HT1080 (cell line): ENCODE results near the gene ITGB5. TPM values are rescaled to one million over a fixed set of nuclear protein-coding genes. Genes with fewer than 3 reads are reported as not detected.
A peak's percentile ranks its signal among the peaks of the same experiment; 100 is the strongest.

Experiments
- DNase-seq: peaks from one replicate; pipeline ENCODE4 v3.0.0-alpha.2; 2015; ENCODE audit warnings: low read depth
- total RNA-seq: library from RNA; depleted of rRNA; stranded (reverse); fragments of >200 nt; shearing (Covaris generic); gene quantifications from 2 replicates; pipeline ENCODE4 v1.2.3, GENCODE V29; 2014

ITGB5 gene
- total RNA-seq, 1 experiment from 2014 or later: 185 TPM

DNA sequence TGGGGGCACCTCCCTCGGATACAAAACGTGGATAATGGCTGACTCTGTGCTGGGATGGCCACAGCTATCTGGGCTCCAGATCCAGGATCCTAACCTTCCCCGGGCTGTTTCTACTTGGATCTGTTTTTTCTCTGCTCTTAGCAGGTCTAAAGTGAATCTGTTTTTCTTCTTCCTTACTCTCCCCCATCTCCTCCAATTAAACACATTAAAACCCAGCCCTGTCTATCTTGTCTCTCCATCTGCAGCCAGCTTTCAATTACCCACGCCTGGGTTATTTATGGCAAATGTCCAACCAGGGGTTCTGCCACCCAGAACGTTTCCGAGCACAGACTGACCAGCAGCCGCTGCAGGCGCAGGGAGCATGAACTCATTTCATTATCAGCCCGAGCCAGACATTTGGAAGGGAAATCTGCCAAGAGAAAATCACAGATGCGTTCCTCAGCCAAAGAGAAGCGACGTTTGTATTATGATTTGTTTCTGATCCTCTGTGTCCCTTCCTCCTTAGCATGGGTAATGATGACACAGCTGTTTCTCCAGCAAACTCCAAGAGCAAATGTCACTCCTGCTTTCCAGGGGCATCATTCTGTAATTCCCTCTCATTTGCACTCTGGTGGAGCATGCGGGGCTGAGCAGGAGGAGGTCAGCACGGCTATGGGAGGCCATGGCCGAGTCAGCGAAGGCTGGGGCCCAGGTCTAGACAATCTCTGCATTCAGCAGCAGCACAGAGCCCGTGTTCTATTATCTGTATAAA lies 114.9 kb downstream of the ITGB5 start:
- DNase-seq: no peak

DNA sequence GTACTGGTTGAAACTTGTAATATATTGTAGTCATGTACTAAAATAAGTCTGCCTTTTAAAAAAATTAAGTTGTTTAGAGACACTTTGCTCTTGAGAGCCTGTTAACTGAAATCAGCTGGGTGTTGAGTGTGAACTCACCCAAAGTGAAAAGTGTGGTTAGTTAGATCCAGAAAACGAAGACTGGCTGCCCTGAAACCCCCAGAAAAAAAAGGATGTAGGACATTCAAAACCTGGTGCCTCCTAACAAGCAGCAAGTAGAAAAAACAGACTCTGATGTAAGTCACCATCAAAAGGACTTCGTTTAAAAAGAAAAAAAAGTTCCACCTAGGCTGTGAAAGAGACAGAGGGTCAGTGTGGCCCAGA lies 116.1 kb downstream of the ITGB5 start:
- DNase-seq: no peak

GRCh38 chr3:124770336-124771082 lies 116.7 kb downstream of the ITGB5 start:
- DNase-seq: no peak

- DNase-seq: no peak
Observed at GRCh38 chr3:124769462-124769861, 117.7 kb downstream of the ITGB5 start.

DNA sequence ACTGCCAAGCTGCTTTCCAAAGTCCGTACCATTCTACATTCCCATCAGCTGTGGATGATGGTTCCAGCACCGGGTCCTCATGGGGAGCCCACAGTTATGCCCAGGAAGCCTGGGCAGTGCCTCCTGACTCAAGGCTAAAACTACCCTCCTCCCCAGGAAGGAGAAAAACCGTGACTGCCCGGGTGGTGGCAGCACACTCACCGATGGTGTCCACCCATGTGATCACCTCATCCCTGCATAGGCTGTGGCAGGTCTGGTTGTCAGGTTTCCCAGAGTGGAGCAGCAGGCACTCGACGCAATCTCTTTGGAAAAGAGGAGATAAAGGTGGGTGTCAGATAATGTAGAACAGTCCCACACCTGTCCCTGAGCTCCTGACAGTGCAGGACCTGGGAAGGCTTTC lies 118.4 kb downstream of the ITGB5 start:
- DNase-seq: peak; percentile 72

DNA sequence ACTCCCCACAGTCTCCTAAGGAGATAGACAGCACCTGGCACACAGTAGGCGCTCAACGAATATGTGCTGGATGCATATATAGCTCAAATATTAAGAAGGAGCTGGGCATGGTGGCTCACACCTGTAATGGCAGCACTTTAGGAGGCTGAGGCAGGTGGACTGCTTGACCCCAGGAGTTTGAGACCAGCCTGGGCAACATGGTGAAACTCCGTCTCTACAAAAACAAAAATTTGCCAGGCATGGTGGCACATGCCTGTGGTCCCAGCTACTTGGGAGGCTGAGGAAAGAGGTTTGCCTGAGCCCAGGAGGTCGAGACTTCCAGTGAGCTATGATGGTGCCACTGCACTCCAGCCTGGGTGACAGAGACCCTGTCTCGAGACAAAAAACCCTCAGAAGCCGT lies 119.5 kb downstream of the ITGB5 start:
- DNase-seq: no peak

- DNase-seq: no peak
Observed at GRCh38 chr3:124767264-124767663, 119.9 kb downstream of the ITGB5 start.

DNA sequence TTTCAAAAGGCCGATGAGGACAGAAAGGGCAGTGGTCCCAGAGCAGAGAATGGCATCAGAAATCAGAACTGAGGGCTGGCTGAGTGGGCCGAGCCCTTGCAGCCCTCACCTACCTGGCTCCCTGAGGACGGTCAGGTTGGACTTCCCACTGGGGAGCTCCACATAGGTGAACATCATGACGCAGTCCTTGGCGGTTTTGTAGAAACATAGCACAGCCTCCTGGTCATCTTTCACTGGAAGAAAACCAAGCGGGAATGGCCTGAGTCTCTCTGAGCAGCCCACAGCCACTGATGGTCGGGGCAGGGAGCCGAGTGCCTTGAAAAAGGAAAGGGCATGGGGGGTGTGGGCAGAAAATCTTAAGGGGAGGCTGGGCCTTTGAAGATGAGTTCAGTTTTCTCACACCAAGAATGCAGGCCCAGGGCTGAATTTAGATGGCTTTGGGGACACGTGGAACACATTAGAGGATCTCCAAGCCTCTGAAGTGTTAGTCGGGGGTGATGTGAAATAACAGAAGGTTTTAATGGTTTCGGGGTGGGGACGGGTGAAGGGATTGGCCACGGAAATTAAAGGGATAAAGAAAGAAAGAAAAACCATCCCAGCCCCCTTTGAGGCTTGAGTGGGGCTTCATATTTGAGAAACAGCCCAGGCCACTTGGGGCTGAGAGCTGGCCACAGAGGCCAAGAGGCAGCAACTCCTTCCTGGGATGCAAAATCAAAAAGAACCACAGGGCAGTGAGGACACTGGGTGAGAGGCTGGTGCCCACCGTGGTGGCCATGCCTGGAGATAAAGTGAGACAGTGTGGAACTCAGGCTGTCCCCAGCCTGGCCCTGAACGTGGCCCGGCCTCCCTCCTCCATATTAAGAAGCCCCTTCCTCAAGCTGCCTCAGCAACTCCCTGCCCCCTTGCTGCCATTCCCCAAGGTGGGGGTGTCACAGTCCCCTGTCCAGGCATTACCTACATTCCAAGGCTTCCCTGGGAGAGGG lies 120.8 kb downstream of the ITGB5 start:
- no peak for DNase-seq

GRCh38 chr3:124765197-124765840 lies 121.8 kb downstream of the ITGB5 start:
- DNase-seq: no peak

DNA sequence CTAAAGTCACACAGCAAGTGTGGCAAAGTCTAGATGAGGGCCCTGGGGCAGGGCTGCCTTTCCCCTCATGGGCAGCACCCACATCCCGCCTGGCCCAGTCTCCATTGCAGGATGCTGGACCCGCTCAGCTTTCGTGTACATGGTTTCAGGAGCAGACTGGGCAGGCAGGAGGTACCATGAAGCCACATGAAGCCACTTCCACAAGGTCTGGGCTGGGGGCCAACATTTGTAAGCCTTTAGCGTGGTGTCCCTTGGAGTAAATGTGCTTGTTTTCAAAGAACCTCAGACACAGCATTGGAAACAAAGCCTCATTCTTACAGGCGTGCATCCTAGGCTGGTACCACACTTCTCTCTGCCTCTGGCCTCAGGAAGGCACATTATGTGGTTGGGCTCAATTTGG lies 122.4 kb downstream of the ITGB5 start:
- DNase-seq: no peak

- no peak for DNase-seq
Observed at GRCh38 chr3:124763644-124764358, 123.4 kb downstream of the ITGB5 start.

GRCh38 chr3:124763206-124763605 lies 124.0 kb downstream of the ITGB5 start:
- no peak for DNase-seq

DNA sequence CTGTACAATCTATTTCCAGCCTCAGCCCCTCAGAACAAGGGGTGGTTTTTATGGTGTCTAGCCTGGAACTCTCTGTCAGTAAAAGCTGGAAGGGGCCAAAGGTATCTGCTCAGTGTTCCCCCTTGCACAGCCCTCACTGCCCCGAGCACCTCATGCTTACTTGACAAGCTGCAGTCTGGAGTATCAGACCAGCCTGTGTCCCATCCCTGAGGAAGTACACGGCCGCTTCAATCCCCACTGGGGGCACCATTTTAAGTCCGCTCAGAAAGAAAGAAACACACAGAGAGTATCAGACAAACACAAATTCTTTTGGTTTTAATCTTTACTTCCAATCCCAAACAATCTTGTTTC lies 124.5 kb downstream of the ITGB5 start:
- DNase-seq: no peak

GRCh38 chr3:124761935-124762660 lies 125.1 kb downstream of the ITGB5 start:
- no peak for DNase-seq

DNA sequence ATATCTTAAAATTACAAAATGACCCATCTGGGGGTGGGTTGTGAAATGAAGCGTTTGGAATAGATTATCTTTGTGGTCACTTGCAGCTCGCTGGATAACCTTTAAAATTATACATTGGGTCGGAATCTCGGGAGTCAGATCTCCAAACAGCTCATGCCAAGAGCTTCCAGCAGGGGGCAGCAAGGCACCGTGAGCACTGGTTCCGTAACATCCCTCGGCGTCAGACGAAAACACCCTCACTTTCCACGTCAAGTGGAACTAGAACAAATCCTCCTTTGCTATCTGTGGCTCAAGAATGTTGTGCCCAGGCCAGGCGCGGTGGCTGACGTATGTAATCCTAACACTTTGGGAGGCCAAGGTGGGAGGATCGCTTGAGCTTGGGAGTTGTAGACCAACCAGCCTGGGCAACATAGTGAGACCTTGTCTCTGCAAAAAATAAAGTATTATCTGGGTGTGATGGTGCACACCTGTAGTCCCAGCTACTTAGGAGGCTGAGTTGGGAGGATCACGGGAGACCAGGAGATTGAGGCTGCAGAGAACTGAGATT lies 125.8 kb downstream of the ITGB5 start:
- peak; percentile 74 for DNase-seq

GRCh38 chr3:124760601-124761000 lies 126.6 kb downstream of the ITGB5 start:
- DNase-seq: no peak

GRCh38 chr3:124759666-124760401 lies 127.3 kb downstream of the ITGB5 start:
- DNase-seq: peak; percentile 44

- no peak for DNase-seq
Observed at GRCh38 chr3:124758851-124759635, 128.1 kb downstream of the ITGB5 start.
